Left renal pelvis (tissue), 4 donors: ENCODE measurements around the gene ALDH9A1. TPM values are rescaled to one million over a fixed set of nuclear protein-coding genes. Genes with fewer than 3 reads are reported as not detected.
"Not testable (repeated sequence)": the region's sequence is repeated elsewhere in the genome, so short reads cannot be mapped to it uniquely, and the experiment has no call there.

Source experiments
- DNase-seq, 4 donors: peaks; one replicate each; pipeline ENCODE4 v3.0.0-alpha.2; 2013; ENCODE audit warnings: low read depth in 4 of 4, low spot score in 3 of 4
- polyA plus RNA-seq, 4 donors: library from polyadenylated mRNA; unstranded; fragments of 120-200 nt; gene quantifications; one replicate each; pipeline ENCODE4 v1.2.1, GENCODE V29; 2013; ENCODE audit not compliant: insufficient read length in 4 of 4

ALDH9A1 gene
- polyA plus RNA-seq, 4 donors: 73.9 to 134 (median 108) TPM

GRCh38 chr1:165688046-165688445 is 10.3 kb downstream of the ALDH9A1 start:
- no peak for DNase-seq

GRCh38 chr1:165686971-165687433 is 11.4 kb downstream of the ALDH9A1 start:
- DNase-seq: no peak

DNA sequence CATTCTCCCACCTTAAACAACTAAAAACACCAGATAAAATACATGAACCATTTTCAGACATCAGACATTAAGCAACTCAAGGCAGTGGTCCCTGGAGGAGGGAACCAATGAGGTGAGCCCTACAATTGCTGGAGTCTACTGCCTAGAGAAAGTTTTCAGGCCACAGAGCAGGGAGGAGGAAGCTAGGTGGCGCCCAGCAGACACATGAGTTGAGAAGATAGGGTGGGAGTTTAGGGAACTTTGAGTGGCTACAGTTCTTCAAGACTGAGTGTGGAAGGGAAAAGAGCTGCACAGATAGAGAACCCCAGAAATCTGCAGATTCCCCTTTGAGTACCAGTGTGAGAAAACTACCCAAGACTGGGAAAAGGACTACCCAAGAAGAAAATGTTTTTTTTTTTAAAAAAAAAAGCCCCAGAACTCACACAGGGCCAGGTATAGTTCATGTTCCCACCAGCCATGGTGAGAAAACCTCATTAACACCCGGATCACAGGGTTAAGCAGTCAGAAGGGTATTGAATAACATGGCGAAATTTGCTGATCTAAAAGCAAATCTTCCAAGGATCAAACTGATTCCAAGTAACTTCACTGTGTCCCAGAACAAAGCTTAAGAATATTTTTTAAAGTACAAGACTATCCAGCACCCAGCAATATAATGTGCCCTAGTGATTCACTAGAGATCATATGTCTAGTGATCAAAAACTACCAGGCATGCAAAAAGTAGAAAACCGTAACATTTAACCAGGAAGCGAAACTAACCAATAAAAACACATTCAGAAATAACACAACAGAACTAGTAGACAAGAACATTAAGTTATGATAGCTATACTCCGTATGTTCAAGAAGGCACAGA is 12.0 kb downstream of the ALDH9A1 start:
- DNase-seq: no peak

DNA sequence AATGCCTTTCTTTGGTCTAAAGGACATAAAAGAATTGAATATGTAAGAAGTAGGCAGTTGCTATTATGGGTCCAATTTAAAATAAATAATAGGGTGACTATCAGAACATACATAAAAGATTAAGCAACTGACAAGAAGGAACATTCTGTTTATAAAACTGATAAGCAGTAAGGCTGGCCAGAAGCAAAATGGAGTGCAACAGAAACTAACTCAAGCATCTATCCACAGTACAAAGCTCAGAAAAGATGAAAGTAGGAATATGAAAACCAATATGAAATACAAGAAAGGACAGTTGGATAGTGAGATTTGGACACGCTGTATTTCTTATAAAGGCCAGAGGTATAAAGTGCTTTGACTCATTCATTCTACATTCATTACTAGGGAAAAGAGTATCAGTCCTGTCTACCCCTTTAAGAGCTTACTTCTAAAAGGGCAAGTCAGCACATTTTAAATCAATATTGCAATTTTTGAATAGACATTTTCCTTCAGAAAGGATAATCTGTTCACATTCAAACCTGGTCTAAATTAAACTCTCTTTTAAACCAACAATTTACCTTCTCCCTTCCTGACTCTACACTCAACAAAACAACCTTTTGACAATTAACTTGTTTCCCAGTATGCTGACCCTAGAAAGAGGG is 14.4 kb downstream of the ALDH9A1 start:
- DNase-seq: no peak

GRCh38 chr1:165680773-165681172 is 17.6 kb downstream of the ALDH9A1 start:
- DNase-seq: not testable (repeated sequence)

DNA sequence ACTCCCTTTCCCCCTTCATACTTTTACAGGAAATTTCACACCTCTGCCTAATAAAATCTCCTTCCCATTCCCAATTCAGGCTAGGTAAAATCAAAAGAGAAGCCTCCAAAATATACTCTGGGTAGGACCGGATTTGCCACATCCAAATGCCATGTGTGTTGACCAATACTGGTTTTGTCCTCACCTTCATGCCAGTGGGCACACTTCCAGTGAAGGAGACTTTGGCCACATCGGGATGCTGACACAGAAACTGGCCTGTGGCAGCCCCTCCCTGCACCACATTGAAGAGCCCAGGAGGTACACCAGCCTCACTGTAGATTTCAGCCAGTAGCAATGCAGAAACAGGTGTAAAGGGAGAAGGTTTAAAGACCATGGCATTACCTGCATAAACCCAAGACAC is 18.1 kb downstream of the ALDH9A1 start:
- no peak for DNase-seq

- no peak for DNase-seq
Observed at GRCh38 chr1:165679282-165680036, 18.9 kb downstream of the ALDH9A1 start.

GRCh38 chr1:165678509-165678908 is 19.9 kb downstream of the ALDH9A1 start:
- no peak for DNase-seq

DNA sequence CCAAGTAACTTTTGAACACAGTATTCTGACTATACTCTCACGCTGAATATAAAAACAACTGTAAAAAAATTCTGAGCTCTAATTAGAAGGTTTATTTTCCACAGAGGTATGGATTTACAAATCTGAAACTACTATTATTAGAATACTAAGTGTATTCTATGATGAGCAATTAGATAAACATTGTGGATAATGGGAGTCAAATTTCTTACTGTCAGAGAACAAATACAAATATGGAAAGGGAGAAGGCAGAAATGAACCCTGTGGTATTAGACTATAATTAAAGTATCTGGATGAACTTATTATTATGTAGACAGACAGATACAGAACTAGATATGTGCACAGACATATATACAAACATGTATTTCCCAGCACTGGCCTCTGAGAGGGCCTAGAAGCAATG is 22.6 kb downstream of the ALDH9A1 start:
- DNase-seq: no peak

DNA sequence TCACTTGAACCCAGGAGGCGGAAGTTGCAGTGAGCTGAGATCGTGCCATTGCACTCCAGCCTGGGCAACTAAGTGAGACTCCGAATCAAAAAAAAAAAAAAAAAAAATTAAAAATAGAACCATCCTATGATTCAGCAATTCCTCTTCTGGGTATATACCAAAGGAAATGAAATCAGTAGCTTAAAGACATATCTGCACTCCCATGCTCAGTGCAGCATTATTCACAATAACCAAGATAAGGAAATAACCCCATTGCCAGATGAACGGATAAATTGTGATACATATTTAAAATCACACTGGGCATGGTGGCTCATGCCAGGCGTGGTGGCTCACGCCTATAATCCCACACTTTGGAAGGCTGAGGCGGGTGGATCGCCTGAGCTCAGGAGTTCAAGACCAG is 23.8 kb downstream of the ALDH9A1 start:
- no peak for DNase-seq

DNA sequence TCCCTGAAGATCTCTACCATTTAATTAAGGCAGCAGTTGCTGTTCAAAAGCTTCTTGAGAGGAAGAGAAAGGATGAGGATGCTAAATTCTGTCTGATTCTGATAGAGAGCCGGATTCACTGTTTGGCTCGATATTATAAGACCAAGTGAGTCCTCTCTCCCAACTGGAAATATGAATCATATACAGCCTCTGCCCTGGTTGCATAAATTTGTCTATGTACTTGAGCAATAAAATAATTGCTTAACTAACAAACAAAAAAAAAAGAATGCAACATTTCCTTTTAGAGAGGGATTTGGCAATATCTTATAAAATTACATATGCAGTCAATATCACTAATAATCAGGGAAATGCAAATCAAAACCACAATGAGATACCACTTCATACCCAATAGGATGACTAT is 26.8 kb downstream of the ALDH9A1 start:
- no peak for DNase-seq

GRCh38 chr1:165668184-165668583 is 30.2 kb downstream of the ALDH9A1 start:
- no peak for DNase-seq

- no peak for DNase-seq
Observed at GRCh38 chr1:165666152-165666825, 32.1 kb downstream of the ALDH9A1 start.

GRCh38 chr1:165662186-165662585 is 36.2 kb downstream of the ALDH9A1 start:
- no peak for DNase-seq

- no peak for DNase-seq
Observed at GRCh38 chr1:165661703-165662102, 36.7 kb downstream of the ALDH9A1 start.

- no peak for DNase-seq
Observed at GRCh38 chr1:165659581-165659895, 38.8 kb downstream of the ALDH9A1 start.

GRCh38 chr1:165658766-165659580 is 39.4 kb downstream of the ALDH9A1 start:
- DNase-seq: not testable (repeated sequence)

GRCh38 chr1:165650981-165651625 is 47.3 kb downstream of the ALDH9A1 start:
- DNase-seq: no peak

DNA sequence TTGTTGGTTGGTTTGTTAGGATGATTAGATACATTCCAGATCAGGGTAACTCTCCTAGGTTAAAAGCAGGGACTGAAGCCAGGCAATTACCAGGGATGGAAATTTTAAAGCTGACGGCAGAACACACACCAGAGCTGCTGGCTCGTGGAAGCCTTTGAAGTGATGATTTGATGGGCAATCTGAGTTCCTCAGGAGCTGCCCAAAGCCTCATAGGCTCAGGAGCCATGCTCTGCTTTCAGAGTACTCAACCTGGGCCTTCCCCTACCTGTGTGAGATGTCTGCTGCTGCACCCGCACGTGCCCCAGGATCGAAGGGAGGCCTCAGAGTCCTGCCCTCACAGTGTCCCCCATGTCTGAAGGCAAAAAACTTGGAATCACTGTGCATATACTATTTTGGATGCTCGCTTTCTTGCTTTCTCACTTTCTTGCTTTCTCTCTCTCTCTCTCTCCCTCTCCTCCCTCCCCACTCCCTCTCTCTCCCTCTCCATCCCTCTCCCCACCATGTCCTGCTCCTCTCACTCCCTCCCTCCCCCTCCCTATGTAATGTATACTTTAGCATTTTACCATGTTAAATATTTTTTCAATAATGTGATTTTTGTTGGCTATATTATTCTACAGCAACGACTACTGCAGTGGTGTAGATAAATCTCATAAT is 49.3 kb downstream of the ALDH9A1 start:
- DNase-seq: no peak
